ENCODE results near the gene STK38.
"Not testable (repeated sequence)": the region's sequence is repeated elsewhere in the genome, so short reads cannot be mapped to it uniquely, and the experiment has no call there.

STK38 gene

GRCh38 chr6:36578431-36578830 lies 31.2 kb upstream of the STK38 start:
- no peak overlapping the region for H3K4me3 ChIP-seq (ENCODE audit: low read length)
- H3K36me3 ChIP-seq (ENCODE audit: control insufficient read depth, insufficient read depth, low read length, severe bottlenecking), result no peaks in the 10 kb centered on the region
- no peak for DNase-seq (ENCODE audit: low read depth)
- H3K9me3 ChIP-seq (ENCODE audit: control insufficient read depth, low read length), result no peaks in the 10 kb centered on the region
- peak overlapping the region; percentile 18 for H3K9ac ChIP-seq (ENCODE audit: low read length)
- no peaks in the 10 kb centered on the region for H3K27me3 ChIP-seq (replicated peaks; ENCODE audit: control insufficient read depth, insufficient read depth, low read length)
- peaks cover 40% of the 10 kb centered on the region for H3K4me1 ChIP-seq (ENCODE audit: control insufficient read depth, insufficient read depth, low read length)

- H3K9ac ChIP-seq (ENCODE audit: low read length), result peak overlapping the region; percentile 18
- peaks cover 40% of the 10 kb centered on the region for H3K4me1 ChIP-seq (ENCODE audit: control insufficient read depth, insufficient read depth, low read length)
- H3K9me3 ChIP-seq (ENCODE audit: control insufficient read depth, low read length), result no peaks in the 10 kb centered on the region
- H3K36me3 ChIP-seq (ENCODE audit: control insufficient read depth, insufficient read depth, low read length, severe bottlenecking), result no peaks in the 10 kb centered on the region
- H3K27me3 ChIP-seq (replicated peaks; ENCODE audit: control insufficient read depth, insufficient read depth, low read length), result no peaks in the 10 kb centered on the region
- no peak overlapping the region for H3K4me3 ChIP-seq (ENCODE audit: low read length)
- DNase-seq (ENCODE audit: low read depth), result no peak
Observed at GRCh38 chr6:36578030-36578429, 30.8 kb upstream of the STK38 start.

- peak overlapping the region; percentile 67 for H3K9ac ChIP-seq (ENCODE audit: low read length)
- no peaks in the 10 kb centered on the region for H3K27me3 ChIP-seq (replicated peaks; ENCODE audit: control insufficient read depth, insufficient read depth, low read length)
- no peaks in the 10 kb centered on the region for H3K36me3 ChIP-seq (ENCODE audit: control insufficient read depth, insufficient read depth, low read length, severe bottlenecking)
- DNase-seq (ENCODE audit: low read depth), result peak; percentile 68
- H3K9me3 ChIP-seq (ENCODE audit: control insufficient read depth, low read length), result no peaks in the 10 kb centered on the region
- peaks cover 40% of the 10 kb centered on the region for H3K4me1 ChIP-seq (ENCODE audit: control insufficient read depth, insufficient read depth, low read length)
- no peak overlapping the region for H3K4me3 ChIP-seq (ENCODE audit: low read length)
Observed at GRCh38 chr6:36577301-36577700, 30.0 kb upstream of the STK38 start.

- Histone ChIP-seq H3K4me3 (ENCODE audit: low read length) (no peak overlapping the region), H3K9ac (ENCODE audit: low read length) (peak overlapping the region; percentile 67), H3K27me3 (replicated peaks; ENCODE audit: control insufficient read depth, insufficient read depth, low read length) (no peaks in the 10 kb centered on the region), H3K4me1 (ENCODE audit: control insufficient read depth, insufficient read depth, low read length) (peaks cover 37% of the 10 kb centered on the region), H3K36me3 (ENCODE audit: control insufficient read depth, insufficient read depth, low read length, severe bottlenecking) (no peaks in the 10 kb centered on the region), H3K9me3 (ENCODE audit: control insufficient read depth, low read length) (no peaks in the 10 kb centered on the region)
- no peak for DNase-seq (ENCODE audit: low read depth)
Observed at GRCh38 chr6:36576578-36576977, 29.3 kb upstream of the STK38 start.

GRCh38 chr6:36574679-36575078 lies 27.4 kb upstream of the STK38 start:
- Histone ChIP-seq H3K36me3 (ENCODE audit: control insufficient read depth, insufficient read depth, low read length, severe bottlenecking) (no peaks in the 10 kb centered on the region), H3K27me3 (replicated peaks; ENCODE audit: control insufficient read depth, insufficient read depth, low read length) (no peaks in the 10 kb centered on the region), H3K9me3 (ENCODE audit: control insufficient read depth, low read length) (no peaks in the 10 kb centered on the region), H3K9ac (ENCODE audit: low read length) (no peak overlapping the region), H3K4me3 (ENCODE audit: low read length) (no peak overlapping the region), H3K4me1 (ENCODE audit: control insufficient read depth, insufficient read depth, low read length) (peaks cover 30% of the 10 kb centered on the region)
- no peak for DNase-seq (ENCODE audit: low read depth)

- H3K9ac ChIP-seq (ENCODE audit: low read length); H3K9me3 ChIP-seq (ENCODE audit: control insufficient read depth, low read length); H3K27me3 ChIP-seq (replicated peaks; ENCODE audit: control insufficient read depth, insufficient read depth, low read length); H3K36me3 ChIP-seq (ENCODE audit: control insufficient read depth, insufficient read depth, low read length, severe bottlenecking); H3K4me3 ChIP-seq (ENCODE audit: low read length); DNase-seq (ENCODE audit: low read depth): not testable (repeated sequence)
- peaks cover 11% of the 10 kb centered on the region for H3K4me1 ChIP-seq (ENCODE audit: control insufficient read depth, insufficient read depth, low read length)
Observed at GRCh38 chr6:36572353-36573311, 25.4 kb upstream of the STK38 start.

GRCh38 chr6:36571122-36572043 lies 24.1 kb upstream of the STK38 start:
- no peaks in the 10 kb centered on the region for H3K27me3 ChIP-seq (replicated peaks; ENCODE audit: control insufficient read depth, insufficient read depth, low read length)
- H3K36me3 ChIP-seq (ENCODE audit: control insufficient read depth, insufficient read depth, low read length, severe bottlenecking), result no peaks in the 10 kb centered on the region
- H3K4me1 ChIP-seq (ENCODE audit: control insufficient read depth, insufficient read depth, low read length), result no peaks in the 10 kb centered on the region
- no peak overlapping the region for H3K9ac ChIP-seq (ENCODE audit: low read length)
- DNase-seq (ENCODE audit: low read depth), result no peak
- H3K9me3 ChIP-seq (ENCODE audit: control insufficient read depth, low read length), result no peaks in the 10 kb centered on the region
- H3K4me3 ChIP-seq (ENCODE audit: low read length), result no peak overlapping the region

- Histone ChIP-seq H3K4me1 (ENCODE audit: control insufficient read depth, insufficient read depth, low read length) (no peaks in the 10 kb centered on the region), H3K9me3 (ENCODE audit: control insufficient read depth, low read length) (no peaks in the 10 kb centered on the region), H3K36me3 (ENCODE audit: control insufficient read depth, insufficient read depth, low read length, severe bottlenecking) (no peaks in the 10 kb centered on the region), H3K9ac (ENCODE audit: low read length) (no peak overlapping the region), H3K4me3 (ENCODE audit: low read length) (no peak overlapping the region), H3K27me3 (replicated peaks; ENCODE audit: control insufficient read depth, insufficient read depth, low read length) (no peaks in the 10 kb centered on the region)
- no peak for DNase-seq (ENCODE audit: low read depth)
Observed at GRCh38 chr6:36570264-36570663, 23.0 kb upstream of the STK38 start.

- Histone ChIP-seq H3K36me3 (ENCODE audit: control insufficient read depth, insufficient read depth, low read length, severe bottlenecking) (no peaks in the 10 kb centered on the region), H3K4me1 (ENCODE audit: control insufficient read depth, insufficient read depth, low read length) (peaks cover 9% of the 10 kb centered on the region), H3K4me3 (ENCODE audit: low read length) (no peak overlapping the region), H3K9me3 (ENCODE audit: control insufficient read depth, low read length) (no peaks in the 10 kb centered on the region), H3K9ac (ENCODE audit: low read length) (no peak overlapping the region), H3K27me3 (replicated peaks; ENCODE audit: control insufficient read depth, insufficient read depth, low read length) (no peaks in the 10 kb centered on the region)
- DNase-seq (ENCODE audit: low read depth), result no peak
Observed at GRCh38 chr6:36566418-36566905, 19.2 kb upstream of the STK38 start.

- Histone ChIP-seq H3K9me3 (ENCODE audit: control insufficient read depth, low read length) (no peaks in the 10 kb centered on the region), H3K9ac (ENCODE audit: low read length) (no peak overlapping the region), H3K4me1 (ENCODE audit: control insufficient read depth, insufficient read depth, low read length) (peaks cover 16% of the 10 kb centered on the region), H3K36me3 (ENCODE audit: control insufficient read depth, insufficient read depth, low read length, severe bottlenecking) (no peaks in the 10 kb centered on the region), H3K27me3 (replicated peaks; ENCODE audit: control insufficient read depth, insufficient read depth, low read length) (no peaks in the 10 kb centered on the region), H3K4me3 (ENCODE audit: low read length) (no peak overlapping the region)
- no peak for DNase-seq (ENCODE audit: low read depth)
Observed at GRCh38 chr6:36563928-36564284, 16.6 kb upstream of the STK38 start.

All from adipocyte (in vitro differentiated cells).